IPS DF 4.7 (cell line): ENCODE results near the gene ELL.

ENCODE experiments used
- DNase-seq: peaks from one replicate; pipeline ENCODE4 v3.0.0-alpha.2; 2013; ENCODE audit warnings: low spot score; ENCODE audit errors: extremely low read depth

ELL gene

GRCh38 chr19:18424890-18425514 lies 96.9 kb downstream of the ELL start:
- no peak for DNase-seq

GRCh38 chr19:18424122-18424889 lies 97.6 kb downstream of the ELL start:
- DNase-seq: no peak

DNA sequence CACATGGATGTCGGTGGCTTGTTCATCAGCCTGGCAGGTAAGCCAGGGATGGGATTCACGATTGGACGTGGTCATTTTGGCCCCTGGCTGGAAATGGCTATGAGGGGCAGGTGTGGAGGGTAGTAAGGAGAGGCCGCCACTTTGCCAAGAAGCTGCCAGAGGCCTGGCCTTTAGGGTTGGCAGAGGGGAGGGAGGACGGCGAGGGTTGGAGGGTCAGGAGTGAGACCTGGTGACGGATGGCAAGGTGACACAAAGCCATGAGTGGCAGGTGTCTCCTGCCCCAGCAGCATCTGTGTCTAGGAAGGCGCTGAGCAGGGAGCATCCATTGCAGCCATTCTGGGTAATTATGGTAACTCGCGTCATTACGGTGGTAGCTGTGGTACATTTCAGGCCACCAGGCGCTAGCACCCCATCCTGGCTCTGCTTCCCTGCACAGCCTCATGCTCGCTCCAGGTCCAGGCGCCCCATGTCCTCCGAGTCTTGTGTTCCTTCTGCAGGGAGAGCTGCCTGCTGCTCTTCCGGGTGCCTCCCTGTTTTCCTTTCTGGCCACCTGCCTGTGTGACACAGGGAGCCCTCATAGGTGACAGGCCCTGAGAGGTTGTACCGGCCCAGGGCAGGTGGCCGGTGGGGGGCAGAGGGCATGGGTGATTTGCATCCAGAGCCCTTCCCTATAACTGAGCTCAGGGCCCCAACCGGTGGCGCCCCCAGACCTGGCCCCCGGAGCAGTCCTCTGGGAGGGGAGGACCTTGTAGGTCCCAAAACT lies 98.4 kb downstream of the ELL start:
- DNase-seq: no peak

DNA sequence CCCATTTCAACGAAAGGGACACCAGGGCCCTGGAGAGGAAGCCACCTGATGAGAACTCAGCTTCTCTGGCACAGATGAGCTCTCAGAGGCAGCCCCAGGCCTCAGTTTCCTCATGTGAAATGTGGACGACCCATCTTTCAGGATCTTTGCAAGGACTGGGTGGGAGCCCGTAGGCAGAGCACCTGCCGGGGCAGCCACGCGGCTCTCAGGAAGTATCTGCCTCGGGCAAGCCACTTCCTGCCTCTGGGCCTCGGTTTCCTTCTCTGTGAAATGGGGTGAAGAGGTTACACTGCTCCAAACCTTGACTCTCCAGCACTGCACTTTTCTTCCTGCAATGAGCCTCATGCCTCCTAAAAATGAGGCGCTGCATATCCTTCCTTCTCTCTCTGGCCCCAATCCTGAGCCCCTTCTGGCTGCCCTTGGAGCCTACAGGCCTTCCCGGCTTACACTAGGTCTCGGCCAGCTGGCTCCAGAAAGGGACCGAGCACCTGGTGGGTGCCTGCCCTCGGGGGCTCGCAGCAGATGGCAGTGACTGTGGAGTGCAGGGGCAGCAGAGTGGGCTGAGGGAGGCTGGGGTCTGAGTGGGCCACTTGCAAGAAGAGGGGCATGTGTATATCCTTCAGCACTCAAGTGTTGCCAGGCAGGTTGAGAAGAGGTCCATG lies 99.2 kb downstream of the ELL start:
- no peak for DNase-seq

DNA sequence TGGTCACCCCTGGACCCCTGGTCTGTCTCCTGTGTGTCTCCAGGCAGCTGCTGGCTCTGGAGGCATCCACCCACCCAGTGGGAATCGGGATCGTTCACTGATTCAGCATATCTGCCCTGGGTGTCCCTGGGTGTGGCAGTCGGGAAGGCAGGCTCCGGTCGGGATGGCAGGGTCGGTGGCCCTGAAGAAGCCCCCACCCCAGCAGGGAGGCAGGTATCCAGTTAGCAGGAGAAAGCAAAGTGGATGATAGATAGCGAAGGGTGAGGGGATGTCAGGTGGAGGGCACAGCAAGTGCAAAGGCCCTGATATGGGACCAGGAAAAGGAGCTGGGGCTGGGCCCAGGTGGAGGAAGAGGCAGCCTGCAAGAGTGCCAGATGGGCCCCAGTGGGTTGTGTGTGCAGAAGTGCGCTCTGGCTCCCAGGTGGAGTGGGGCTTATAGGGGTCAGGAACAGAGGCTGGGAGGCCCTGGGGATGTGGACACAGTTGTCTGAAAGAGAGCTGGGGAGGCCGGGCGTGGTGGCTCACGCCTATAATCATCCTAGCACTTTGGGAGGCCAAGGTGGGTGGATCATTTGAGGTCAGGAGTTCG lies 100.4 kb downstream of the ELL start:
- no peak for DNase-seq

GRCh38 chr19:18420930-18421329 lies 100.9 kb downstream of the ELL start:
- DNase-seq: no peak

DNA sequence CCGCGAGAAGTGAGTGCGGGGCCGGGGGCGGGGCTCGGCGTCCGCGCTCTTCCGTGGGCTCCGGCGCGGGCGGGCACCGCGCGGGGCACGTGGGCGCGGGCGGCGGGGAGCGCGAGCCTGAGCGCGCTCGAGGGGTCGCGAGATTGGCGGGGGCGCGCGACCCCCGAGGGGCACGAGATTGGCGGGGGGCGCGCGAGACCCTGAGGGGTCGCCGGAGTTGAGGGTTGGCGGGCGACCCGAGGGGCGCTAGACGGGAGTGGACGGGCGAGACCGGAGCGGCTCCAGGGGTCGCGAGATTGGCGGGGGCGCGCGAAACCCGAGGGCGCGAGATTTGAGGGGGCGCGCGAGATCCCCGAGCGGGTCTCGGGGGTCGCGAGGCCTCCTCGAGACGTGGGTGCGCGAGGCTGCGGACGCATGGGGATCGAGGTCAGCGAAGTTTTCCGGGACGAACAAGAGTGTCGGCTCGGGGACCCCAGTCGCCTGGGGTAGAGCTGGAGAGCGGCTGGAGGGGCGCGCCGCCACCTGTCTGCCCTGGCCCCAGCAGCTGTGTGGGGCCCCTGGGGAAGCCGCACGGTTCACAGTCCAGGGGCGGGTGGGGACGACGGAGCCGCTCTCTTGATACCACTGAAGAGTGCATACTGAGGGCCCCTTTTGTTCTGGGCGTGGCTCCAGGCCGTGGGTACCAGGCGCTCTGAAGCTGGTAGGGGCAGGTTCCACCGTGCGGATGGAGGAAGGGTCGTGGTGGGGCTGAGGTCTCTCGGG lies 102.0 kb downstream of the ELL start:
- DNase-seq: no peak

DNA sequence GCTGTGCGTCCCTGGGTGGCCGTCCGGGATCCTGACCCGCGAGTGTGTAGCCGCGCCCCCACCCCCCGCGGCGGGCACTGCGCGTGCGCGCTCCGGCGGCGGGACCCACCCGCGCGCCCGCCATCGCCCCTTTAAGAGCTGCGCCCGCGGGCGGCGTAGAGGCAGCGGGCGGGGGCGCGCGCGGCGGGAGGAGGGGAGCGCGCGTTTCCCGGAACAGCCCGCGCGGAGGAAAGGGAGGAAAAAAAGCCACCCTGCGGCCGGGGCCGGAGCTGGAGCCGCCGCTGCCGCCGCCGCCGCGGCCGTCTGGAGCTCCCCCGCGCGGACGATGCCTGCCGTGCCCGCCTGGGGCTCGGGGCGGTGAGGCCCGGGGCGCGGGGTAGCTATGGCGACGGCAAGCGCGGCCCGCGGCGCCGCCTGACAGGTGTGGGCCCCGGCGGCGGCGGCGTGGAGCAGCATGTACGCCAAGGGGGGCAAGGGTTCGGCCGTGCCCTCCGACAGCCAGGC lies 102.6 kb downstream of the ELL start, which contains the start of gene SSBP4:
SSBP4 (plus strand) TSS at position 204 of the 504 bp plus-strand sequence; CDS start at position 455, 251 bp downstream.
- DNase-seq: no peak

- no peak for DNase-seq
These were observed 103.2 kb downstream of the ELL start for GRCh38 chr19:18418483-18419194.

GRCh38 chr19:18418029-18418482 lies 103.8 kb downstream of the ELL start:
- DNase-seq: no peak

- DNase-seq: no peak
These were observed 104.4 kb downstream of the ELL start for GRCh38 chr19:18417250-18418028.

GRCh38 chr19:18416778-18417249 lies 105.1 kb downstream of the ELL start:
- no peak for DNase-seq

GRCh38 chr19:18415178-18415867 lies 106.5 kb downstream of the ELL start:
- DNase-seq: no peak

DNA sequence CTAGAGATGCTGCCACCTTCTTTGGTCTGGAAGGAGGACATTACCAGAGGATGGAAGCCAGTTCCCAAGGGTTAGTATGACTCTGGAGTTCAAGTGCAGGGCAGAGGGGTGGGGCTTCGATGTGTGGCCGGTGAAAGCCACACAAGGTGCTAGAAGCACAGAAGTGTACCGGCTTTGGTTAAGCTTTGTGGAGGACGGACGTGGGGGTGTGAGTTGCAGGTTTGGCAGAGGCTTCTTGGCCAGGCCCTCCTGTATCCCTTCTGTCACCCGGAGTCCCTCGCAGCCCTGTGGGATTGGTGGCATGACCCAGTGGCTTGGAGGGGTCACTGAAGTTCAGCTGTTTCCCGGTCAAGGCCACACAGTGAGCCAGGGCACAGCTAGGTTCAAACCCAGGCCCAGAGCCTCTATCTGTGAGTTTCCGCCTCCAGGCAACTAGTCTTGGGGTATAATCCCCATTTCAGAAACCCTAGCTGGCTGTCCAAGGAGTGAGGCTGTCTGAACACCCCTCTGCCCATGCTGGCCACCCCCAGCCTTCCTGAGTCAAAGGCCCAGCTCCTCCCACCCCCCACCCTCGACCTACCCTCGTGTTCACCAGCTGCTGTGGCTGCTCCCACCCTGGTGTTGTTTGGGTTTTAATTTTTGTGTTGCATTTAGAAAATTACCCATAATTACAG lies 107.2 kb downstream of the ELL start:
- no peak for DNase-seq

DNA sequence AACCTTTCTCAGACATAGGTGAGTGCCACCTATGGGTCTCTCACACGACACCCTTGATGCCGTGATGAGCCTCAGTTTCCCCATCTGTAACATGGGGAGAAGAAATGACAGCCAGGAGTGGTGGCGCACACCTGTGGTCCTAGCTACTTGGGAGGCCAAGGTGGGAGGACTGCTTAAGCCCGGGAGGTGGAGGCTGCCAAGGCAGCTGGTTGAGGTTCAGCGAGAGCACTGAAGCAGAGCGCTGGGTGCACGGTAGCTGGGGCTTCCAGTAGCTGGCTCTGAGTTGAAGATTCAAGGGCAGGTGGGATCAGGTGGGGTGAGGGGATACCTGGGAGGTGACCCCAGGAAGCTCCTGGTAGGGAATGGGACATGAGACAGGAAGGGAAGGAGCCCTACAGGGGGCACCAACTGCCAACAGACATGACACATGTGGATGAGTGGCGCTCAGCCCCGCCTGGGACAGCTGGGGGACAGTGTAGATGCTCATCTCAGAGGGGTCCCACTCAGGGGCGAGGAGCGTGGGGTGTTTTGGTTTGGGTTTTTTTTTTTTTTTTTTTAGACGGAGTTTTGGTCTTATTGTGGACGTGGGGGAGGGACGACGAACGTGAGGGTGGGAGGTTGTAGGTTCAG lies 109.1 kb downstream of the ELL start:
- no peak for DNase-seq

- no peak for DNase-seq
These were observed 113.8 kb downstream of the ELL start for GRCh38 chr19:18408053-18408476.

DNA sequence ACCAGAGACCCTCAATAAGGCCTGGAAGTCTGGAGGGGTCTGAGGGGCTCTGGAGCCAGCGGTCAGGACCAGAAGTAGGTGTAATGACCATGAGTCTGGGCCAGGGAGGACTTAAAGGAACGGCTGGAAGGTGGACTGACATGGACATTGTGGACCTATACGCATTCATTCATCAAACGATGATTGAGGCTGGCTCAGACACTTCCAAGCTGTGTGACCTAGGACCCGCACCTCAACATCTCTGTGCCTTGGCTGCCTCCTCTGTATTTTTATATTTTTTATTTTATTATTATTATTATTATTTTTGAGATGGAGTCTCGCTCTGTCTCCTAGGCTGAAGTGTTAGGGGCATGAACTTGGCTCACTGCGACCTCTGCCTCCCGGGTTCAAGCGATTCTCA lies 115.1 kb downstream of the ELL start:
- DNase-seq: no peak
